Left ventricle myocardium inferior (tissue), 1 donor: ENCODE results near the gene P2RY11. TPM values are rescaled to one million over a fixed set of nuclear protein-coding genes. Genes with fewer than 3 reads are reported as not detected.

Source experiments
- DNase-seq: peaks from one replicate; pipeline ENCODE4 v3.0.0-alpha.2; 2020
- H3K27ac ChIP-seq: fragments of 200-600 bp; replicated peaks from 2 replicates; pipeline ENCODE4 v1.8.0; 2021
- H3K27me3 ChIP-seq: fragments of 200-600 bp; 2 replicates; pipeline ENCODE4 v1.8.0; 2021; ENCODE audit warnings: low read depth
- H3K36me3 ChIP-seq: fragments of 200-600 bp; 2 replicates; pipeline ENCODE4 v1.8.0; 2021
- H3K4me1 ChIP-seq: fragments of 200-600 bp; 2 replicates; pipeline ENCODE4 v1.8.0; 2021
- H3K4me3 ChIP-seq: fragments of 200-600 bp; 2 replicates; pipeline ENCODE4 v1.8.0; 2021; ENCODE audit warnings: mild to moderate bottlenecking, moderate library complexity
- H3K9me3 ChIP-seq: fragments of 200-600 bp; replicated peaks from 2 replicates; pipeline ENCODE4 v1.8.0; 2021
- CTCF ChIP-seq: fragments of 200-600 bp; IDR thresholded peaks from 2 replicates; pipeline ENCODE4 v1.8.0; 2021; ENCODE audit warnings: antibody characterized with exemption, mild to moderate bottlenecking, borderline replicate concordance
- intact Hi-C: fragments of 100-400 bp; cut with micrococcal nuclease; formaldehyde crosslinking; loops from one replicate; pipeline ENCODE4 v1.11.0; 2022
- total RNA-seq: library from RNA; stranded (reverse); fragmentation: NEBNext Ultra II Directional; extraction: Animal tissue kit (Norgen Biotek cat#: 25700); gene quantifications from one replicate; pipeline ENCODE4 v1.2.1, GENCODE V29; 2021
- donor health status: DM: no; HTN: yes; CAD: no; lungs with severe emphysema.

P2RY11 gene
- total RNA-seq, 1 donor from 2014 or later, result 4.1 TPM

- no peaks in the 10 kb centered on the region for H3K4me1 ChIP-seq
- H3K9me3 ChIP-seq, result peaks cover 12% of the 10 kb centered on the region
- DNase-seq, result no peak
- no peaks in the 10 kb centered on the region for H3K36me3 ChIP-seq
- intact Hi-C loops, result no loop called here
- TF ChIP-seq CTCF, result peak; percentile 13
- H3K27ac ChIP-seq, result no peak overlapping the region
- H3K27me3 ChIP-seq, result peaks cover 21% of the 10 kb centered on the region
- H3K4me3 ChIP-seq, result no peak overlapping the region
Observed at GRCh38 chr19:10074153-10074552, 37.3 kb upstream of the P2RY11 start.

GRCh38 chr19:10076535-10076934 is 35.0 kb upstream of the P2RY11 start:
- Histone ChIP-seq H3K4me3 (no peak overlapping the region), H3K27ac (no peak overlapping the region), H3K27me3 (peaks cover 11% of the 10 kb centered on the region), H3K36me3 (no peaks in the 10 kb centered on the region), H3K9me3 (peaks cover 12% of the 10 kb centered on the region), H3K4me1 (no peaks in the 10 kb centered on the region)
- intact Hi-C loops, result no loop called here
- TF ChIP-seq CTCF, result no peak
- no peak for DNase-seq

GRCh38 chr19:10078329-10078728 is 33.2 kb upstream of the P2RY11 start:
- TF ChIP-seq CTCF, result no peak
- intact Hi-C loops, result no loop called here
- Histone ChIP-seq H3K36me3 (no peaks in the 10 kb centered on the region), H3K27ac (no peak overlapping the region), H3K4me1 (no peaks in the 10 kb centered on the region), H3K27me3 (peaks cover 10% of the 10 kb centered on the region), H3K4me3 (no peak overlapping the region), H3K9me3 (peaks cover 11% of the 10 kb centered on the region)
- DNase-seq, result no peak

GRCh38 chr19:10079031-10079453 is 32.5 kb upstream of the P2RY11 start:
- intact Hi-C loops, result no loop called here
- H3K9me3 ChIP-seq, result peaks cover 3% of the 10 kb centered on the region
- DNase-seq, result no peak
- TF ChIP-seq CTCF, result no peak
- H3K36me3 ChIP-seq, result no peaks in the 10 kb centered on the region
- no peak overlapping the region for H3K4me3 ChIP-seq
- no peaks in the 10 kb centered on the region for H3K4me1 ChIP-seq
- H3K27me3 ChIP-seq, result peaks cover 10% of the 10 kb centered on the region
- no peak overlapping the region for H3K27ac ChIP-seq

- no peaks in the 10 kb centered on the region for H3K9me3 ChIP-seq
- no peak for DNase-seq
- intact Hi-C loops, result no loop called here
- H3K4me3 ChIP-seq, result no peak overlapping the region
- peaks cover 18% of the 10 kb centered on the region for H3K4me1 ChIP-seq
- H3K27me3 ChIP-seq, result peaks cover 7% of the 10 kb centered on the region
- TF ChIP-seq CTCF, result no peak
- no peak overlapping the region for H3K27ac ChIP-seq
- H3K36me3 ChIP-seq, result no peaks in the 10 kb centered on the region
Observed at GRCh38 chr19:10083911-10084310, 27.6 kb upstream of the P2RY11 start.

GRCh38 chr19:10084803-10085202 is 26.7 kb upstream of the P2RY11 start:
- no peak for TF ChIP-seq CTCF

More at GRCh38 chr19:10084803-10085202, 26.7 kb upstream of the P2RY11 start:
- Histone ChIP-seq H3K4me3 (no peak overlapping the region), H3K36me3 (peaks cover 6% of the 10 kb centered on the region), H3K4me1 (peaks cover 18% of the 10 kb centered on the region), H3K27me3 (no peaks in the 10 kb centered on the region), H3K27ac (no peak overlapping the region), H3K9me3 (no peaks in the 10 kb centered on the region)
- intact Hi-C loops, result no loop called here
- DNase-seq, result no peak
